DOHH2 (cell line): Measurements from ENCODE around the gene CASP9.

Experiments used
- H3F3A ChIP-seq: fragments of 200-600 bp; sonication (generic), shearing (Covaris generic); 2 replicates; pipeline ENCODE4 v1.6.0; 2016; ENCODE audit warnings: antibody characterized with exemption, mild to moderate bottlenecking; ENCODE audit not compliant: control insufficient read depth, insufficient read depth
- H3K27ac ChIP-seq: fragments of 200-600 bp; sonication (generic); 2 replicates; pipeline ENCODE4 v1.5.1; 2014; ENCODE audit warnings: low read depth, mild to moderate bottlenecking, low read length, moderate library complexity
- H3K27me3 ChIP-seq: fragments of 200-600 bp; sonication (generic); 2 replicates; pipeline ENCODE4 v1.6.1; 2014; ENCODE audit warnings: mild to moderate bottlenecking, low read length, mixed read lengths; ENCODE audit not compliant: control insufficient read depth
- H3K36me3 ChIP-seq: fragments of 200-600 bp; sonication (generic); 2 replicates; pipeline ENCODE4 v1.6.1; 2014; ENCODE audit warnings: mild to moderate bottlenecking, low read length, moderate library complexity, mixed read lengths; ENCODE audit not compliant: control insufficient read depth
- H3K4me1 ChIP-seq: fragments of 200-600 bp; sonication (generic); 2 replicates; pipeline ENCODE4 v1.6.1; 2014; ENCODE audit warnings: mild to moderate bottlenecking, low read length, mixed read lengths; ENCODE audit not compliant: control insufficient read depth
- H3K4me2 ChIP-seq: fragments of 200-600 bp; sonication (generic); 2 replicates; pipeline ENCODE4 v1.6.0; 2014; ENCODE audit warnings: mild to moderate bottlenecking, low read length, moderate library complexity
- H3K4me3 ChIP-seq: fragments of 200-600 bp; sonication (generic); 2 replicates; pipeline ENCODE4 v1.5.1; 2014; ENCODE audit warnings: mild to moderate bottlenecking, low read length, mixed read lengths
- H3K79me2 ChIP-seq: fragments of 200-600 bp; sonication (generic); 2 replicates; pipeline ENCODE4 v1.6.1; 2014; ENCODE audit warnings: mild to moderate bottlenecking, low read length, mixed read lengths; ENCODE audit not compliant: control insufficient read depth
- H3K9me2 ChIP-seq: fragments of 200-600 bp; sonication (generic); replicated peaks from 2 replicates; pipeline ENCODE4 v1.6.1; 2014; ENCODE audit warnings: mild to moderate bottlenecking, low read length, mixed read lengths; ENCODE audit not compliant: control insufficient read depth
- H3K9me3 ChIP-seq: fragments of 200-600 bp; sonication (generic); 2 replicates; pipeline ENCODE4 v1.6.1; 2014; ENCODE audit warnings: antibody characterized with exemption, low read length, mixed read lengths; ENCODE audit not compliant: control insufficient read depth, insufficient read depth
- H4K20me1 ChIP-seq: fragments of 200-600 bp; sonication (generic); 2 replicates; pipeline ENCODE4 v1.6.0; 2014; ENCODE audit warnings: low read depth, mild to moderate bottlenecking, antibody characterized with exemption, low read length, moderate library complexity; ENCODE audit not compliant: control insufficient read depth, insufficient read depth
- CTCF ChIP-seq: fragments of 200-600 bp; sonication (generic); IDR thresholded peaks from one replicate; pipeline ENCODE4 v1.5.1; 2014; ENCODE audit warnings: antibody characterized with exemption, mild to moderate bottlenecking, low read depth, low read length; ENCODE audit not compliant: poor library complexity, severe bottlenecking
- EZH2phosphoT487 ChIP-seq: fragments of 200-600 bp; sonication (generic); IDR thresholded peaks from 2 replicates; pipeline ENCODE4 v1.6.1; 2017; ENCODE audit warnings: borderline replicate concordance, mild to moderate bottlenecking, antibody characterized with exemption, low read length, moderate library complexity, mixed read lengths

The CASP9 gene

GRCh38 chr1:15443281-15443680 lies 80.7 kb downstream of the CASP9 start:
- no peak overlapping the region for H3K4me2 ChIP-seq

GRCh38 chr1:15442759-15443158 lies 81.3 kb downstream of the CASP9 start:
- Histone ChIP-seq H4K20me1 (no peaks in the 10 kb centered on the region), H3K9me3 (no peaks in the 10 kb centered on the region), H3K9me2 (no peaks in the 10 kb centered on the region), H3K79me2 (no peaks in the 10 kb centered on the region), H3K36me3 (no peaks in the 10 kb centered on the region), H3K4me3 (no peak overlapping the region), H3K4me1 (no peaks in the 10 kb centered on the region), H3K4me2 (no peak overlapping the region), H3K27me3 (peaks cover 3% of the 10 kb centered on the region; the same call in 1 of the 2 replicates), H3F3A (no peaks in the 10 kb centered on the region), H3K27ac (no peak overlapping the region)
- no peak for TF ChIP-seq EZH2phosphoT487

More at GRCh38 chr1:15443281-15443680, 80.7 kb downstream of the CASP9 start:
- Histone ChIP-seq H4K20me1 (no peaks in the 10 kb centered on the region), H3K79me2 (no peaks in the 10 kb centered on the region), H3K36me3 (no peaks in the 10 kb centered on the region), H3K27me3 (peaks cover 3% of the 10 kb centered on the region; the same call in 1 of the 2 replicates), H3K4me1 (no peaks in the 10 kb centered on the region), H3K27ac (no peak overlapping the region), H3K4me3 (no peak overlapping the region), H3K9me2 (no peaks in the 10 kb centered on the region), H3K9me3 (no peaks in the 10 kb centered on the region), H3F3A (no peaks in the 10 kb centered on the region)
- TF ChIP-seq EZH2phosphoT487, result no peak
- no peak for TF ChIP-seq CTCF

GRCh38 chr1:15442119-15442518 lies 81.9 kb downstream of the CASP9 start:
- Histone ChIP-seq H3K4me3 (no peak overlapping the region), H4K20me1 (no peaks in the 10 kb centered on the region), H3K36me3 (no peaks in the 10 kb centered on the region), H3K27me3 (peaks cover 3% of the 10 kb centered on the region; the same call in 1 of the 2 replicates), H3K4me2 (no peak overlapping the region), H3K9me2 (no peaks in the 10 kb centered on the region), H3K27ac (no peak overlapping the region), H3K9me3 (no peaks in the 10 kb centered on the region), H3K4me1 (no peaks in the 10 kb centered on the region), H3K79me2 (no peaks in the 10 kb centered on the region), H3F3A (no peaks in the 10 kb centered on the region)
- TF ChIP-seq EZH2phosphoT487 (no peak), CTCF (no peak)
